Esophagus squamous epithelium (tissue), 5 donors: ENCODE data around the gene LDLRAD3. TPM values are rescaled to one million over a fixed set of nuclear protein-coding genes. Genes with fewer than 3 reads are reported as not detected.

Experiments
- DNase-seq: peaks from one replicate; lab custom pipeline; 2025; lab: John Stamatoyannopoulos, UW
- H3K27ac ChIP-seq, 4 donors: fragments of 200-600 bp; sonication (generic); one replicate each; pipeline ENCODE4 v1.5.1; 2016 to 2019; ENCODE audit warnings: mild to moderate bottlenecking in 1 of 4
- H3K27me3 ChIP-seq, 4 donors: fragments of 200-600 bp; sonication (generic); 1 replicate in 3 of 4; 2 replicates in 1 of 4; pipeline versions ENCODE4 v1.5.1 to v1.6.0; 2017 to 2021; ENCODE audit warnings: antibody characterized with exemption in 1 of 4
- H3K36me3 ChIP-seq, 3 donors: fragments of 200-600 bp; sonication (generic); one replicate each; pipeline ENCODE4 v1.5.1; 2016 to 2019
- H3K4me1 ChIP-seq, 3 donors: fragments of 200-600 bp; sonication (generic); one replicate each; pipeline ENCODE4 v1.5.1; 2017 to 2019
- H3K4me3 ChIP-seq, 4 donors: fragments of 200-600 bp; sonication (generic); 1 replicate in 3 of 4; 2 replicates in 1 of 4; pipeline ENCODE4 v1.5.1; 2016 to 2019; ENCODE audit warnings: mild to moderate bottlenecking in 2 of 4, moderate library complexity in 1 of 4
- H3K9me3 ChIP-seq, 3 donors: fragments of 200-600 bp; sonication (generic); one replicate each; pipeline ENCODE4 v1.5.1; 2016 to 2019
- CTCF ChIP-seq, 6 experiments: fragments of 450-650 bp in 4 of 6; fragments of 200-600 bp in 2 of 6; sonication (generic) in 2 of 6; IDR thresholded peaks; one replicate each; pipeline ENCODE4 v1.5.1; 2016 to 2019; ENCODE audit warnings: antibody characterized with exemption in 6 of 6, mild to moderate bottlenecking in 4 of 6, moderate library complexity in 4 of 6
- POLR2A ChIP-seq, 4 donors: fragments of 450-650 bp; IDR thresholded peaks; one replicate each; pipeline ENCODE4 v1.6.1; 2017; ENCODE audit warnings: antibody characterized with exemption in 4 of 4, mild to moderate bottlenecking in 4 of 4, moderate library complexity in 3 of 4
- WGBS, 2 donors: methylation state at CpG; one replicate each; pipeline ENCODE4 v1.1.5; 2018; 5-methylcytosine and 5-hydroxymethylcytosine counted together
- intact Hi-C: fragments of 100-400 bp; cut with DNase I; formaldehyde crosslinking; loops from one replicate; pipeline ENCODE4 v1.15.0; 2022
- total RNA-seq, 4 donors: library from RNA; depleted of rRNA; stranded (reverse); fragments of >200 nt; gene quantifications; one replicate each; pipeline ENCODE4 v1.1.0, GENCODE V29; 2016
- donor health status: DM: yes; HTN: yes; CAD: no.

LDLRAD3 gene
- total RNA-seq, 4 donors from 2014 or later = 5.0 to 16.8 (median 8.2) TPM

- no peaks in the 10 kb centered on the region for H3K9me3 ChIP-seq
- DNase-seq = no peak
- H3K27ac ChIP-seq = no peak overlapping the region
- 87 to 93% methylated on average over 2 of the region's 2 CpGs for WGBS, 2 donors
- intact Hi-C loops = no loop called here
- TF ChIP-seq CTCF (IDR thresholded peaks at IDR 0.05) (no peak), POLR2A (IDR thresholded peaks at IDR 0.05) (no peak)
- no peaks in the 10 kb centered on the region for H3K4me1 ChIP-seq
- H3K4me3 ChIP-seq = no peak overlapping the region
- H3K36me3 ChIP-seq = peaks cover 0 to 71% (median 0%) of the 10 kb centered on the region in 3 donors
- H3K27me3 ChIP-seq = no peaks in the 10 kb centered on the region
Measured at GRCh38 chr11:36094164-36094563, 150.3 kb downstream of the LDLRAD3 start.

GRCh38 chr11:36095716-36096115 is 151.9 kb downstream of the LDLRAD3 start:
- Histone ChIP-seq H3K27me3 (no peaks in the 10 kb centered on the region), H3K4me1 (no peaks in the 10 kb centered on the region), H3K4me3 (no peak overlapping the region), H3K36me3 (peaks cover 0 to 84% (median 0%) of the 10 kb centered on the region in 3 donors), H3K27ac (no peak overlapping the region), H3K9me3 (no peaks in the 10 kb centered on the region)
- DNase-seq = no peak
- intact Hi-C loops = no loop called here
- TF ChIP-seq CTCF (IDR thresholded peaks at IDR 0.05) (no peak), POLR2A (IDR thresholded peaks at IDR 0.05) (no peak)
- 82 to 83% methylated on average over 6 to 8 of the region's 8 CpGs for WGBS, 2 donors

GRCh38 chr11:36097219-36097650 is 153.4 kb downstream of the LDLRAD3 start:
- no peak for DNase-seq
- H3K9me3 ChIP-seq = no peaks in the 10 kb centered on the region
- peaks cover 0 to 89% (median 0%) of the 10 kb centered on the region in 3 donors for H3K36me3 ChIP-seq
- WGBS, 2 donors = 68 to 79% methylated on average over 3 to 4 of the region's 6 CpGs
- no peak overlapping the region for H3K4me3 ChIP-seq
- H3K4me1 ChIP-seq = no peaks in the 10 kb centered on the region
- intact Hi-C loops = no loop called here
- H3K27ac ChIP-seq = no peak overlapping the region
- no peaks in the 10 kb centered on the region for H3K27me3 ChIP-seq
- TF ChIP-seq CTCF (IDR thresholded peaks at IDR 0.05) (no peak), POLR2A (IDR thresholded peaks at IDR 0.05) (no peak)

GRCh38 chr11:36098087-36098486 is 154.2 kb downstream of the LDLRAD3 start:
- no peak for DNase-seq
- Histone ChIP-seq H3K4me1 (no peaks in the 10 kb centered on the region), H3K36me3 (peaks cover 0 to 82% (median 0%) of the 10 kb centered on the region in 3 donors), H3K27me3 (no peaks in the 10 kb centered on the region), H3K4me3 (no peak overlapping the region), H3K27ac (no peak overlapping the region), H3K9me3 (no peaks in the 10 kb centered on the region)
- intact Hi-C loops = no loop called here
- TF ChIP-seq POLR2A (IDR thresholded peaks at IDR 0.05) = no peak
- no peak for TF ChIP-seq CTCF (IDR thresholded peaks at IDR 0.05)
- WGBS, 2 donors = 67 to 80% methylated on average over 1 to 4 of the region's 6 CpGs

GRCh38 chr11:36098853-36099375 is 155.1 kb downstream of the LDLRAD3 start:
- no peaks in the 10 kb centered on the region for H3K27me3 ChIP-seq
- intact Hi-C loops = no loop called here
- H3K9me3 ChIP-seq = no peaks in the 10 kb centered on the region
- no peak for DNase-seq
- H3K27ac ChIP-seq = no peak overlapping the region
- TF ChIP-seq CTCF (IDR thresholded peaks at IDR 0.05) (no peak), POLR2A (IDR thresholded peaks at IDR 0.05) (no peak)
- H3K36me3 ChIP-seq = peaks cover 0 to 76% (median 0%) of the 10 kb centered on the region in 3 donors
- no peaks in the 10 kb centered on the region for H3K4me1 ChIP-seq
- 69 to 76% methylated on average over 2 of the region's 2 CpGs for WGBS, 2 donors
- no peak overlapping the region for H3K4me3 ChIP-seq
